Smooth muscle cell (in vitro differentiated cells): ENCODE data around the gene LTA4H. TPM values are rescaled to one million over a fixed set of nuclear protein-coding genes. Genes with fewer than 3 reads are reported as not detected.
A peak's percentile ranks its signal among the peaks of the same experiment; 100 is the strongest.

Experiments used
- DNase-seq: peaks from one replicate; lab custom pipeline; 2025; ENCODE audit not compliant: unreplicated experiment; lab: John Stamatoyannopoulos, UW
- H2AFZ ChIP-seq: fragments of 200-600 bp; sonication (generic); 2 replicates; pipeline ENCODE4 v1.6.0; 2016; ENCODE audit warnings: antibody characterized with exemption, low read depth, mild to moderate bottlenecking
- H3F3A ChIP-seq: fragments of 200-600 bp; sonication (generic); 2 replicates; pipeline ENCODE4 v1.6.0; 2017; ENCODE audit warnings: antibody characterized with exemption, low read depth
- H3K27ac ChIP-seq: fragments of 200-600 bp; sonication (generic); 2 replicates; pipeline ENCODE4 v1.5.1; 2016; ENCODE audit warnings: low read depth, mild to moderate bottlenecking
- H3K27me3 ChIP-seq: fragments of 200-600 bp; sonication (generic); 2 replicates; pipeline ENCODE4 v1.6.1; 2016; ENCODE audit warnings: low read depth, mild to moderate bottlenecking
- H3K36me3 ChIP-seq: fragments of 200-600 bp; sonication (generic); 2 replicates; pipeline ENCODE4 v1.5.1; 2016; ENCODE audit warnings: low read depth
- H3K4me1 ChIP-seq: fragments of 200-600 bp; sonication (generic); 2 replicates; pipeline ENCODE4 v1.5.1; 2016; ENCODE audit warnings: low read depth
- H3K4me2 ChIP-seq: fragments of 200-600 bp; sonication (generic); 2 replicates; pipeline ENCODE4 v1.6.0; 2016; ENCODE audit warnings: mild to moderate bottlenecking
- H3K4me3 ChIP-seq: fragments of 200-600 bp; sonication (generic); 2 replicates; pipeline ENCODE4 v1.5.1; 2016; ENCODE audit warnings: mild to moderate bottlenecking
- H3K79me2 ChIP-seq: fragments of 200-600 bp; sonication (generic); 2 replicates; pipeline ENCODE4 v1.6.0; 2016; ENCODE audit warnings: low read depth, mild to moderate bottlenecking
- H3K9ac ChIP-seq: fragments of 200-600 bp; sonication (generic); 2 replicates; pipeline ENCODE4 v1.6.0; 2016; ENCODE audit warnings: low read depth
- H3K9me3 ChIP-seq: fragments of 200-600 bp; sonication (generic); replicated peaks from 2 replicates; pipeline ENCODE4 v1.5.1; 2016; ENCODE audit warnings: low read depth
- H4K20me1 ChIP-seq: fragments of 200-600 bp; sonication (generic); 2 replicates; pipeline ENCODE4 v1.6.0; 2016; ENCODE audit warnings: low read depth
- WGBS: methylation state at CpG from one replicate; pipeline ENCODE4 v1.1.7; 2016; ENCODE audit warnings: low lambda C conversion rate; 5-methylcytosine and 5-hydroxymethylcytosine counted together
- polyA plus RNA-seq: library from polyadenylated mRNA; unstranded; fragments of >200 nt; fragmentation: Nextera tagmentation; extraction: Ambion mirVana; gene quantifications from 2 replicates; pipeline ENCODE4 v1.2.1, GENCODE V29; 2016
- total RNA-seq: library from RNA; depleted of rRNA; stranded (reverse); fragments of >200 nt; gene quantifications from 2 replicates; pipeline ENCODE4 v1.2.3, GENCODE V29; 2014
- TF ChIP-seq, protein P1 (sequence below): fragments of 200-600 bp; sonication (generic); IDR thresholded peaks from 2 replicates; pipeline ENCODE4 v1.5.1; 2017; ENCODE audit warnings: borderline replicate concordance, mild to moderate bottlenecking, antibody characterized with exemption; ENCODE audit not compliant: insufficient read depth, poor library complexity, severe bottlenecking

LTA4H gene
- total and polyA plus RNA-seq, 2 experiments from 2014 or later, result 33.9 to 74.4 TPM

DNA sequence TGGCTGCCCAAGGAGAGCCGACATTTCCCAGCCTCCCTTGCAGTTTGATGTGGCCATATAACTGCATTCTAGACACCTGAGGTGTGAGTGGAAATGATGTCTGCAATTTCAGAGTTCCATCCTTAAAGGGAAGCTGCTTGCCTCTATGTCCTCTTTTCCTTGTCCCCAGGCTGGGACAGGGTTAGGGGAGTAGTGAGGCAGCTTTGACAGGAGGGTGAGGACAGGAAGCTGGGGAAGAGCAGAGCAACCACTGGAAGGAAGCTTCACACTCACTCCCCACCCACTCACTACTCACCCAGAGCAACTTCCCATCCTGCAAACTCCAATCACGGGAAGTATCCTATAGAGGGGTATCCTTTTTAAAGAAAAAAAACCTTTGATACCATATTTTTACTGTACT, 28.9 kb upstream of the LTA4H start:
- TF ChIP-seq, protein P1, sequence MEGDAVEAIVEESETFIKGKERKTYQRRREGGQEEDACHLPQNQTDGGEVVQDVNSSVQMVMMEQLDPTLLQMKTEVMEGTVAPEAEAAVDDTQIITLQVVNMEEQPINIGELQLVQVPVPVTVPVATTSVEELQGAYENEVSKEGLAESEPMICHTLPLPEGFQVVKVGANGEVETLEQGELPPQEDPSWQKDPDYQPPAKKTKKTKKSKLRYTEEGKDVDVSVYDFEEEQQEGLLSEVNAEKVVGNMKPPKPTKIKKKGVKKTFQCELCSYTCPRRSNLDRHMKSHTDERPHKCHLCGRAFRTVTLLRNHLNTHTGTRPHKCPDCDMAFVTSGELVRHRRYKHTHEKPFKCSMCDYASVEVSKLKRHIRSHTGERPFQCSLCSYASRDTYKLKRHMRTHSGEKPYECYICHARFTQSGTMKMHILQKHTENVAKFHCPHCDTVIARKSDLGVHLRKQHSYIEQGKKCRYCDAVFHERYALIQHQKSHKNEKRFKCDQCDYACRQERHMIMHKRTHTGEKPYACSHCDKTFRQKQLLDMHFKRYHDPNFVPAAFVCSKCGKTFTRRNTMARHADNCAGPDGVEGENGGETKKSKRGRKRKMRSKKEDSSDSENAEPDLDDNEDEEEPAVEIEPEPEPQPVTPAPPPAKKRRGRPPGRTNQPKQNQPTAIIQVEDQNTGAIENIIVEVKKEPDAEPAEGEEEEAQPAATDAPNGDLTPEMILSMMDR, result no peak
- Histone ChIP-seq H3K4me2 (no peak overlapping the region), H3K36me3 (no peaks in the 10 kb centered on the region), H4K20me1 (no peaks in the 10 kb centered on the region), H3K4me1 (no peaks in the 10 kb centered on the region), H3F3A (no peaks in the 10 kb centered on the region), H3K27ac (no peak overlapping the region), H3K9me3 (no peaks in the 10 kb centered on the region), H2AFZ (no peak overlapping the region), H3K79me2 (no peaks in the 10 kb centered on the region), H3K27me3 (no peaks in the 10 kb centered on the region), H3K4me3 (no peak overlapping the region), H3K9ac (no peak overlapping the region)
- no peak for DNase-seq
- WGBS, result 73% methylated on average over 2 of the region's 2 CpGs

DNA sequence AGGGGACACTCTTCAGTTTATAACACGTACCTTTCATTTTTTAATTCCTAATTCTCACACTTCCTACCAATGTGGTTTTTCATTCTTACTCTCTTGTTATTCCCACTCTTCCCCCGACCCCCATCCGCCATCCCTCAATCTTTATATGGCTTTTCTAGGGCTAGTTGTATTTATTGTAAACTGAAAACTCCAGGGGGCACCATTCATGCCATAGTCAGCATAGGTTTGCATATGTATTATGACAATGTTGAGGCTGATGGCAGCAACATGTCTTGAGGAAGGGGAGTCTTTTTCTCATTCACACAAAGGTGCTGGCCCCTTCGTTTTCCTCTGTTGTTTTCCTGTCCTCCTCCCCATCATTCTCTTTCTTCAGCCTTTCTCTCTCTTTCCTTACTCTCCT, 27.7 kb upstream of the LTA4H start:
- H3K27me3 ChIP-seq, result no peaks in the 10 kb centered on the region
- no peaks in the 10 kb centered on the region for H3K36me3 ChIP-seq
- H3K9ac ChIP-seq, result no peak overlapping the region
- TF ChIP-seq, protein P1, result peak; percentile 28
- 81% methylated on average over 4 of the region's 4 CpGs for WGBS
- H3K4me2 ChIP-seq, result no peak overlapping the region
- H3F3A ChIP-seq, result no peaks in the 10 kb centered on the region
- H3K4me3 ChIP-seq, result no peak overlapping the region
- H4K20me1 ChIP-seq, result no peaks in the 10 kb centered on the region
- DNase-seq, result no peak
- no peaks in the 10 kb centered on the region for H3K79me2 ChIP-seq
- H3K4me1 ChIP-seq, result no peaks in the 10 kb centered on the region
- no peaks in the 10 kb centered on the region for H3K9me3 ChIP-seq
- no peak overlapping the region for H3K27ac ChIP-seq
- no peak overlapping the region for H2AFZ ChIP-seq

DNA sequence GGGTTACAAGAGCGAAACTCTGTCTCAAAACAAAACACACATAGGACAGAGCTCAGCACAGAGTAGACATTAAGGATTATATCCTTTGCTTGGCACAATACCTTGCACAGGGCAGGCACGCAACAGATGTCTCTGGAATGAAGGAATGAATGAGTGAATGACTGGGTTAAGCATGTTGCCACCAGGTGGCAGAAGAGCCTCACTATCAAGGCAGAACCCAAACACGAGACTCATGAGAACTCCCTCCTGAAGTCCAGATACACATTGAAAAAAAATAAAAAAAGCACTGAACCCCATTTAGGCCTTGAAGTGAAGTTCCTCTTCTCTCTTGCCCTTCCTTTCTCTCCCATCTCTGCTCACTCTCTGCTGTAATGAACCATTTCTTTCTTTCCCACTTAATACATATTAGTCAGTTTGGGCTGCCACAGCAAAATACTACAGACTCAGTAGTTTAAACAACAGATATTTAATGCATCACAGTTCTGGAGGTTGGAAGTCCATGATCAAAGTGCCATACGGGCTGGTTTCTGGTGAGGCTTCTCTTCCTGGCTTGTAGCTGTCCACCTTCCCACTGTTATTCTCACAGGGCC, 26.6 kb upstream of the LTA4H start:
- Histone ChIP-seq H3K79me2 (no peaks in the 10 kb centered on the region), H3K4me1 (no peaks in the 10 kb centered on the region), H3K27ac (no peak overlapping the region), H3F3A (no peaks in the 10 kb centered on the region), H4K20me1 (no peaks in the 10 kb centered on the region), H3K4me2 (no peak overlapping the region), H3K27me3 (no peaks in the 10 kb centered on the region), H2AFZ (no peak overlapping the region), H3K9me3 (no peaks in the 10 kb centered on the region), H3K4me3 (no peak overlapping the region), H3K36me3 (no peaks in the 10 kb centered on the region), H3K9ac (no peak overlapping the region)
- 50% methylated on average over 4 of the region's 4 CpGs for WGBS
- TF ChIP-seq, protein P1, result peak; percentile 83
- DNase-seq, result peak; percentile 3

DNA sequence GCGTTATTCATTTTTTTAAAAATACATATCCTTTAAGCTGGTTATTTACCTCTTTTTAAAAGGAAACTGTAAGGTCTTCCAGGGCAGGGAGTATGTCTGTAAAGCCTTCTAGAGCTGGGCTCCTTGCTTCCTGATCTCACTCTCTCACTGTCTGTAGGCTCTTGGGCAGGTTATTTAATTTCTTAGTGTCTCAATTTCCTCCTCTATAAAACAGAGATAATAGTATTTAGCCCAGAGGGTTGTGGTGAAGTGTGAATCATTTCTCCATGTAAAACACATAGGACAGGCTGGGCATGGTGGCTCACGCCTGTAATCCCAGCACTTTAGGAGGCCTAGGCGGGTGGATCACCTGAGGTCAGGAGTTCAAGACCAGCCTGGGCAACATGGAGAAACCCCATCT, 25.9 kb upstream of the LTA4H start:
- no peak overlapping the region for H3K4me3 ChIP-seq
- H3K9ac ChIP-seq, result no peak overlapping the region
- H3K9me3 ChIP-seq, result no peaks in the 10 kb centered on the region
- H4K20me1 ChIP-seq, result no peaks in the 10 kb centered on the region
- no peak overlapping the region for H3K4me2 ChIP-seq
- no peak overlapping the region for H3K27ac ChIP-seq
- WGBS, result 95% methylated on average over 3 of the region's 3 CpGs
- no peak for DNase-seq
- H3K36me3 ChIP-seq, result no peaks in the 10 kb centered on the region
- no peaks in the 10 kb centered on the region for H3K27me3 ChIP-seq
- TF ChIP-seq, protein P1, result no peak
- H3K79me2 ChIP-seq, result no peaks in the 10 kb centered on the region
- no peaks in the 10 kb centered on the region for H3F3A ChIP-seq
- no peaks in the 10 kb centered on the region for H3K4me1 ChIP-seq
- H2AFZ ChIP-seq, result no peak overlapping the region
